Breast epithelium (tissue), 3 donors: ENCODE results near the gene GOLGA8A.
"Not testable (repeated sequence)": the region's sequence is repeated elsewhere in the genome, so short reads cannot be mapped to it uniquely, and the experiment has no call there.

Experiments
- CTCF ChIP-seq, 3 donors: fragments of 450-650 bp; IDR thresholded peaks; one replicate each; pipeline ENCODE4 v1.5.1; 2016 to 2017; ENCODE audit warnings: antibody characterized with exemption in 3 of 3, mild to moderate bottlenecking in 3 of 3, moderate library complexity in 3 of 3
- POLR2A ChIP-seq: fragments of 450-650 bp; IDR thresholded peaks from one replicate; pipeline ENCODE4 v1.6.1; 2016; ENCODE audit warnings: antibody characterized with exemption, mild to moderate bottlenecking, moderate library complexity
- POLR2AphosphoS5 ChIP-seq, 3 donors: sonication (generic); formaldehyde crosslinking; IDR thresholded peaks; one replicate each; pipeline ENCODE4 v1.6.1; 2017; ENCODE audit warnings: antibody characterized with exemption in 3 of 3

- TF ChIP-seq CTCF (IDR thresholded peaks at IDR 0.05); POLR2AphosphoS5 (IDR thresholded peaks at IDR 0.05); POLR2A: not testable (repeated sequence)
Observed at GRCh38 chr15:34397637-34398259, 39.9 kb downstream of the GOLGA8A start.
